HG02678 (cell line): Measurements from ENCODE around the gene LRFN5.
"Not testable (repeated sequence)": the region's sequence is repeated elsewhere in the genome, so short reads cannot be mapped to it uniquely, and the experiment has no call there.

Source experiments
- ATAC-seq: cut with Tn5 transposase; IDR thresholded peaks from one replicate; pipeline ENCODE4 v1.9.1; 2021; ENCODE audit warnings: mild to moderate bottlenecking, moderate library complexity; ENCODE audit not compliant: unreplicated experiment

Gene LRFN5

DNA sequence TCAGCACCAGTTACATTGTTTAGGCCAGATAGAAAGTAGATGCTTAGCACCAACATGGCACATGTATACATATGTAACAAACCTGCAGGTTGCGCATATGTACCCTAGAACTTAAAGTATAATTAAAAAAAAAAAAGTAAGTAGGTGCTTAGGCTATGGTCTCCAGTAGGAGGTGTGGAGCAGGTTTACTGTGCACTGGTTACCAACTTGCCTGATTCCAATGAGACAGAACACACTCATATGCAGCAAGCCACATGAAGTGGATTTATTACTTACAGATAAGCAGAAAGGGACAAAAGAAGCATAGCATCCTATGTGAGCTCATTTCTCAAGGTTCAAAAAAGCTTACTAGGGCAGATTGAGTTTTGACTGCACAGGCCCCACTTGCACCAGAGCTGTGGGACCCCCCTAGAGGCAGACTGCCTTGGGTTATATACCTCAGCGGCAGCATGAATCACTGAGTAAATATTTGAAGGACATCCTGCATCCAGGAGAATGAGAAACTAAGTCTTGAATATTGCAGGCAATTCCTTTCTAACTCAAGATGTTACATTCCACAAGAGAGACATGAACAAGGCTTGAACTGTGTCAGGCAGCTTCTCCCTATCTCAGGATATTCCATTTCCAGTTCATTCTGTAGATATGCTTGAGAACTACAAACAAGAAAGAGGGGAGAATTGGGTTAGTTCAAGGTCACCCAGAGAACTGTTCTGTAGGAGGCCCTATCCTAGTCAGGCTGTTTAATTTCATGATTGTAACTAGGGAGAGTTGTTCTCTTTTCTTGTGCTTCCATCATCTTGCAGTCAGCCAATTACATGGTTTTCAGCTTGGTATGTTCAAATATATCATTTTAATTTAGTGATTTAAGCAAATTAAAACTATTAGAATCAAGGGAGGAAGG, 30.1 kb downstream of the LRFN5 start:
- no peak for ATAC-seq

DNA sequence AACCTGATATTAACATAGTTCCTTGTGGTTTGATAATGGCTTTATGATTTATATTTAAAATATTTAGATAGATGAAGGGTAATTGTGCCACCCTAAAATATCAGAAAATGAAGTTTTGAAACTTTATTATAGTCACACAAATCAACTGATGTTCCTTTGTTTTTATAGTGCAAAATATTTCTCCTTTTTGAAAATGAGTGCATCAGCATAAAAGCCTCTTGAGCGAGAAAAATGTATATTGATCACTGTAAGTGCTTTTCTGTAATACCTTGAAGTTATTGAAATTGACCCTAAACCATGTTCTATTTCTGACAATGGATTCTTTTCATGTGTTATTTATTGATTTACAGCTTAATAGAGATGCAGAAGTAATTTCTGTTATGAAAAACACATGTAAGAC, 35.0 kb downstream of the LRFN5 start:
- ATAC-seq: no peak

DNA sequence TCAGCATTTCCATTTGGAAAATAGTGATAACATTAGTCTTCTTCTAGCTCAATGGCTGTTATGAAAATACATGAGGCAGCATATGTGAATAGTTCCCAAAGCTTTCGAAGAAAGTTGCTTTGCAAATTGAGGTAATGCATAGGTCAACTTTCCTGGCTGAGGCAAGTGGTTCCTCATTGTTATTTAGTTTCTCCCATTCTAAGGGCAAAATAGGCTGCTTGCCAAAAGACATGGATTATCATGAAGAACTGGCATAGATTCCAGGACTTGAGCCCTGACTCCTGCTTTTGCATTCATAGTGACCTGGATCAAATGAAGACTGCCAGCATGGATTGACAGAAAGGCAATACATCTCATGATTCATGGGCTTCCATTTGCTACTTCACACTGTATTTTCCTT, 35.7 kb downstream of the LRFN5 start:
- ATAC-seq: no peak

DNA sequence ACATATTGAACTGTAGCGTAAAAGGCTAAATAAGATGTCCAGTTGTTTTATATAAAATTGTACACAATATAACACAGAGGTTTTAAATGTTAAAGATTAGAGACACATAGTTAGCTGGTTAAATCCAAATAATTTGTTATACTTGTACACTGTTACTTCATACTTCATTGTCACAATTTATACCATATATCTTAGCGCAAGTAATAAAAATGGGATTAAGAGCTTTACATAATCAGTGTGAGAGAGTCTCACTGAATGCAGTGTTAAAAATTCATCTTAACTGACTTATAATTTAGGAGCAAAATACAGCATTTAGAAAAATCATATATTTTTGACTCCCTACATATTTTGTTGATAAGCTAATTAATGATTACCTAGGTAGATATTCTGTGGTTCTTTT, 36.1 kb downstream of the LRFN5 start:
- ATAC-seq: no peak

DNA sequence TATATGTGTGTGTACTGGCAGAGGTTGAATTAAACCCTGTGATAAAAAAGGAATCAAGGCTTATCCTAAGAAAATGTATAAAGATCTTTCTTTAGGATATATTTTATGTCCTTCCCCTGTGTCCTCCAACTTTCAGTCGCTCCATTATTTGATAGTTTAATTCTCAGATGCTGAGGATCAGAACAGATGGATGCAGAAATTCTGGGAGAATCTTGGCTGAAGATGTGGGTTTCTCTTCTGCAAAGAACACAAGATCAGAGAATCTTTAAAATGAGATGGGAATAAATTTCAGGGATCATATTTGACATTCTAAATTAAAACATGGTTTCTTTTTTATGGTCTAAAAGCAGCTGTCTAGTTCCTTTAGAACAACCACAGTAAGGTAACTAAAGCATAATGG, 37.9 kb downstream of the LRFN5 start:
- no peak for ATAC-seq

DNA sequence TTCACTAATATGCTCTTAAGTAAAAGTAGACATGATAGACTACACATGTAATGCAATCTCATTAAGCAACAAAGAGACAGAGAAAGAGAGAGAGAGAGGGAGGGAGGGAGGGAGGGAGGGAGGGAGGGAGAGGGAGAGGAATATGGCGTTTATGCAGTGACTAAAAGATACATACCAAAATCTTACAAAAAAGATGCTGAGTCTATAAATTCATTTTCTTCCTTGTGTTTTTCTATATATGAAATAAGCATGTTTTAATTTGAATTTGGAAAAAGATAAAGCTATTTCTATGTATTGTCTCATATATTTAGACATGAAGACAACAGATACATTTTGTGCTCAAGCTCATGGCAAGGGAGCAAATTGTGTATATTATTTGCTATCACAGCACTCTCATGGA, 44.1 kb downstream of the LRFN5 start:
- no peak for ATAC-seq

DNA sequence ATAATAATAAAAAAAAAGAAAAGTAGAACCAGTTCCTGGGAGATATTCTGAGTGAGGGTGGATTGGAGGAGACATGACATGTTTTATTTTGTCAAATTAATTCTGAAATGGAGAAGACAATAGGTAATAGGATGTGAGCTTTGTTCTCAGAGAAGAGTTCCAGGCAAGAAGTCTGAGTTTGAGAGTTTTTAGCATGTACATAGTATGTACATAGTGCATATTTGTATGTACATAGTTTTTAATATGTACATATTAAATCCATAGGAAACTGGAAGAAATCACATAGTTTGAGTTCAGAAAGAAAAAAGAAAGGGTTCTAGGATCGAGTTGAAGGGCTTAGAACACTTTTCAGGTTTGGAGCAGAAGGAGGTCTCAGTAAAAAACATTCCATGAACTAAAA, 47.5 kb downstream of the LRFN5 start:
- no peak for ATAC-seq

DNA sequence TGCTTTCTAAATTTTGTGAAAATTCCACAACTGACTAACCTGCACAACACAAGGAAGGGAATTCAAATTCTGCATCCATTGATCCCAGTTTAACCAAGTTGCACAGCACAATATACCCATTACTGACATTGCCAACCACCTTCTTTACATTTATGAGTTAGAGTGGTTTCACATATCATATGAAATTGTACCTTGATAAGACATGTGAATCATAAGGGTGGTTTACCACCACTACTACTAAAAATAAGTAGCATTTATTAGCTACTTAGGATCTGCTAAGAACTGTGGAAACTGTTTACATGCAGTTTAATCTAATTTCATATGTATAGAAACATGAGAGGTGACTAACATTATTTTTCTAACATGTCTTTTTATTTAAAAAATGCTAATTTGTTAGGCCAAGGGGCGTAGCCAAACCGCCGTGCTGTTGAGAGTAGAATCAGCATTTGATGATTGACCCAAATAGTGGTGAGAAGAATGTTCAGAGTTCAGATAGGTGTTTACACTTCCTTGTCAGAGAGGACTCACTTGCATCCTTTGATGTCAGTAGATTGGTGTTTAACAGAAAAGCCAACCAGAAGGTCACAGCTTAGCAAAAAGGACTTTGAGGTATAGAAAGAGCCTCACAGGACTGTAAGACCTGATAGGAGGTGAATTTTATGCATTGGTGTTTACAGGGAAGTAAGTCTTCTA, 56.2 kb downstream of the LRFN5 start:
- ATAC-seq: no peak

DNA sequence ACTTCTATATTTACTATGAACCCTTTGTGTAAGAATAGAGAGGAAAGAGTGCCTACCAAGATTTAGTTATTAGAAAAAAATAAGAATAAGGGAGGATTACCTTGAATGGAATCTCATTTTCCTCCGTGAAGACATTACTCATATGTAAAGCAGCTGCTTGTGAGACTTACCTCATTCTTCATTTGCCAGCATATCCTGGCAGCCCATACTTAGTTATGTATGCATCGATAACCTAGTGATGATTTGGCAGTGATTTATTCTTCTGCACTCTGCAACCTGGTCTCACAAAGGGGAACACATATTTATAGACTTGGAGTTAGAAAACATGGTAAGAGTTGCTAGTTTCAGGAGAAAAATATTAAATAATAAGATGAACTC, 56.8 kb downstream of the LRFN5 start:
- no peak for ATAC-seq

DNA sequence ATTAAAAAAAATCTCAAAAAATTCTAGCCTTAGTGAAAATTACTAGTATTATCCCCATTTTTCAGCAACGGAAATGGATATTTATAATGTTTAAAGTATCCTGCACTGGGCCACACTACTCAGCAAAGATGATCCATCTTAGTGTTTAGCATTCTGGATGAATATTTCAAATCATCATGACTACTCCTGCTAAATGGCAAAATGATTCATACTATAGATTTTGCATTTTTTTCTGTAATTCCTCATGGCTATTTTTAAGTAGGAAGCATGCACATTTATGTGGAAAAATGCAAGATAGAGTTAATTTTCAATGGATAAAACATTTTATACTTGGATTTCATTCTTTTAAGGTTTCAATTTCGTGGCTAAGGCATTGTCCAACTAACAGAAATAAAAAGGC, 59.6 kb downstream of the LRFN5 start:
- ATAC-seq: no peak

DNA sequence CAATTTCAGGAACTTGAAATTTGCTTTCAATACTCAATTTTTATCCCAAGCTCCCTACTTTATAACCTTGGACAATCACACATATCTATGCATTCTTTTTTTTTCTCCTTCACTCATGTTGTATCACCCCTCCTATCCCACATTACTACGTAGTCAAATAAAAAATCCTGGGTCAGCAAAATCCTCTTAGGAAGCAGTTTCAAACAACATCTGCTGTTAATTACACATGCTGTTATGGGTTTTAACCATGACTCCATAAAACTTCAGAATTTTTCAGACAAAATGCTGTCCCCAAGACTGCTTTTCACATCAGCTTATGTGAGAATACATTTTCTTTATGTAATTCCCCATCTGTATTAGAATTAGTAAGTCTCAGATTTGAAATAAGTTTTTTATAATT, 61.7 kb downstream of the LRFN5 start:
- no peak for ATAC-seq

DNA sequence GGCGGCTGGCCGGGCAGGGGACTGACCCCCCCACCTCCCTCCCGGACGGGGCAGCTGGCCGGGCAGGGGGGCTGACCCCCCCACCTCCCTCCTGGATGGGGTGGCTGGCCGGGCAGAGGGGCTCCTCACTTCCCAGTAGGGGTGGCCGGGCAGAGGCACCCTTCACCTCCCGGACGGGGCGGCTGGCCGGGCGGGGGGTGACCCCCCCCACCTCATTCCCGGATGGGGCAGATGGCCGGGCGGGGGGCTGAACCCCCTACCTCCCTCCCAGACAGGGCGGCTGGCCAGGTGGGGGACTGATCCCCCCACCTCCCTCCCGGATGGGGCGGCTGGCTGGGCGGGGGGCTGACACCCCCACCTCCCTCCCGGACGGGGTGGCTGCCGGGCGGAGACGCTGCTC, 66.9 kb downstream of the LRFN5 start:
- not testable (repeated sequence) for ATAC-seq

DNA sequence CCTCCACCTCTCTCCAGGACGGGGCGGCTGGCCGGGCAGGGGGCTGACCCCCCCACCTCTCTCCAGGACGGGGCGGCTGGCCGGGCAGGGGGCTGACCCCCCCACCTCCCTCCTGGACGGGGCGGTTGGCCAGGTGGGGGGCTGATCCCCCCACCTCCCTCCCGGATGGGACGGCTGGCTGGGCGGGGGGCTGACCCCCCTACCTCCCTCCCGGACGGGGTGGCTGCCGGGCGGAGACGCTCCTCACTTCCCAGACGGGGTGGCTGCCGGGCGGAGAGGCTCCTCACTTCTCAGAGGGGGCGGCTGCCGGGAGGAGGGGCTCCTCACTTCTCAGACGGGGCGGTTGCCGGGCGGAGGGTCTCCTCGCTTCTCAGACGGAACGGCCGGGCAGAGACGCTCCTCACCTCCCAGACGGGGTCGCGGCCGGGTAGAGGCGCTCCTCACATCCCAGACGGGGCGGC, 67.9 kb downstream of the LRFN5 start:
- ATAC-seq: not testable (repeated sequence)

DNA sequence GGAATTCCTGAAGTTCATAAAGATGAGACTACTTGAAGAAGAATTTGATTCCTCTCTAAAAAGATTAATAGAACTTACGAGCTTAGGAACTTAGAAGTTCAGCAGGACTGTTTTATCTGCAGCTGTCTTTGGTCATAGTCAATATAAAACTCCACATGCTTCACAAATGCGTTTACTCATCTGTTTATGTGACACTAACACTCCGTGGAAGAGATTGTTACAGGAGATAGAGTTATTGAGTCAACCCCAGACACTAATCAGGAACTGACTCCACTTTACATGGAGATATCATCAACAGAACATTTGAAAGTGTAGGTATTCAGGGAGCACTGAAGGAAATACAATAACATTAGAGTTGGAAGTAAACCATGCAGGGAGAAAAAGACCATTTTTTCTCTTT, 92.8 kb downstream of the LRFN5 start:
- no peak for ATAC-seq

DNA sequence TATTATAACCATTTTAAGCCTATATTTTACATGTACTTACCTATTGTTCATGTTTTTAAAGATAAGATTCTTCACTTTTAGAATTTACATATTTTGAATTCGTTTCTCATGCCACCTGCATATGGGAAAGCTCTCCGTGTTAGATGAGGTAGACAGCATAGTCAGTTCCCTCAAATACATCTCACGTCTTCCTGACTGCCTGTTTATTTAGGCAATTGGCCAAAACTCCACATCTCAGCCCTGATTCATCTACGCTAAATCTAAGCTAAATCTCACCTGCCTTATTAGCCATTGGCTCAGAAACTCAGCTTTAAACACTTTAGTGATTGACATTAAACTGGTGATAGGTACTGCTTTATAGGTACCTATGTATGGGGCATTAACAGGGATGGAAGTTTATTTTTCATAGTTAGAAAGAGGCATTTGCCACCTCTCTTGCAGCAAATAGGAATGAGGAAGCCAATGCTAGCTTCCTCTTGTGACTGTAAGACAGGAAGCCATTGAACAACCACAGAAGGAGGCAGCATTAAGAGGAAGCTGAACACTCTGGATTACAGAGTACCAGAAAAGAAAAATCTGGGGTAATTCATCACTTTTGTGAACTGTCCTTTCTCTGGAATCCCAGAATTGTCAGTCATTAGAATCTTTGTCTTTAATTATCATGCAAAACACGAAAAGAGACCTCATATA, 111.9 kb downstream of the LRFN5 start:
- no peak for ATAC-seq

DNA sequence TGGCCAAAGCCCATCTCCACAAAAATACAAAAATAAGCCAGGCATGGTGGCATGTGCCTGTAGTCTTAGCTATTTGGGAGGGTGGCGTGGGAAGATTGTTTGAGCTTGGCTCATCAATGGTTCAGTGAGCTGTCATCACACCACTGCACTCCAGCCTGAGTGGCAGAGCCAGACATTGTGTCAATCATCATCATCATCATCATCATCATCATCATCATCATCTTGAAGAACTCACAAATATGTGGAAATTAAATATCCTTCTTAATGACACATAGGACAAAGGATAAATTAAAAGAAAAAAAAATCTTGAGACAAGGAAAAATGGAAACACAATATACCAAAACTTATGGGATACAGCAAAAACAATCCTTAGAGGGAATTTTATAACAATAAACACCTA, 132.5 kb downstream of the LRFN5 start:
- no peak for ATAC-seq

DNA sequence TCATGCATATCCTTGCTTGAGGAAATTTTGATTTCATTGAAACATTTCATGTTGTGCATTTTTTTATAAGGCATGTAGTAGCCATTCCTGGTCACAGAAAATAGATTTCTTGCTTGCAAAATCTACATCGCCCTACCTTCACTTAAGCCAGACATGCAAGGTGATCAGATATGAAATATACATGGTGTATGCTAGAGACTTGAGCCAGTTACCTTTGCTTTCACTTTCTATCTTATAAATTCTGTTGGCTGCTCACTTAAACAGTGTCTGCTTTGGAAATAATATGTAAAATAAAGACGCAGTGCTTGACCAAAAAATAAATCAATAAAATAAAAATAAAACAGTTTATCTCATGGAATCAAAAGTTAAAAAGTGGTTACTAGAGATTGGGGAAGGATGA, 136.5 kb downstream of the LRFN5 start:
- ATAC-seq: no peak

DNA sequence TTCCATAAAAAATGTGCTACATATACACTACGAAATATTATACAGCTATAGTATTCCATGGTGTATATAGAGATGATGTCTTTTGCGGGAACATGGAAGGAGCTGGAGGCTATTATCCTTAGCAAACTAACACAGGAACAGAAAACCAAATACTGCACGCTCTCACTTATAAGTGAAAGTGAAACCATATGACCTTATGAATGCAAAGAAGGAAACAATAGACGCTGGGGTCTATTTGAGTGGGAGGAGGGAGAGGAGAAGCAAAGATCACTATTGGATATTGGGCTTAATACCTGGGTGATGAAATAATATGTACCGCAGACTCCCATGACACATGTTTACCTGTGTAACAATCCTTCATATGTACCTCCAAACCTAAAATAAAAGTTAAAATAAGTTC, 142.8 kb downstream of the LRFN5 start:
- peak; percentile 96 for ATAC-seq

DNA sequence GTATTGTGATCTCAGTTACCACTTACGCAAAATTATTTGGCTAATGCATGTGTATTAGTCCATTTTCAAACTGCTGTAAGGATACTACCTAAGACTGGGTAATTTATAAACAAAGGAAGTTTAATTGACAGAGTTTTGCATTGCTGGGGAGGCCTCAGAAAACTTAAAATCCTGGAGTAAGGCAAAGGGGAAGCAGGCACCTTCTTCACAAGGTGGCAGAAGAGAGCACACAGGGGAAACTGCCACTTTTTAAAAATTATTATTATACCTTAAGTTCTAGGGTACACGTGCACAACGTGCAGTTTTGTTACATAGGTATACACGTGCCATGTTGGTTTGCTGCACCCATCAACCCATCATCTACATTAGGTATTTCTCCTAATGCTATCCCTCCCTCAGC, 143.9 kb downstream of the LRFN5 start:
- ATAC-seq: not testable (repeated sequence)

DNA sequence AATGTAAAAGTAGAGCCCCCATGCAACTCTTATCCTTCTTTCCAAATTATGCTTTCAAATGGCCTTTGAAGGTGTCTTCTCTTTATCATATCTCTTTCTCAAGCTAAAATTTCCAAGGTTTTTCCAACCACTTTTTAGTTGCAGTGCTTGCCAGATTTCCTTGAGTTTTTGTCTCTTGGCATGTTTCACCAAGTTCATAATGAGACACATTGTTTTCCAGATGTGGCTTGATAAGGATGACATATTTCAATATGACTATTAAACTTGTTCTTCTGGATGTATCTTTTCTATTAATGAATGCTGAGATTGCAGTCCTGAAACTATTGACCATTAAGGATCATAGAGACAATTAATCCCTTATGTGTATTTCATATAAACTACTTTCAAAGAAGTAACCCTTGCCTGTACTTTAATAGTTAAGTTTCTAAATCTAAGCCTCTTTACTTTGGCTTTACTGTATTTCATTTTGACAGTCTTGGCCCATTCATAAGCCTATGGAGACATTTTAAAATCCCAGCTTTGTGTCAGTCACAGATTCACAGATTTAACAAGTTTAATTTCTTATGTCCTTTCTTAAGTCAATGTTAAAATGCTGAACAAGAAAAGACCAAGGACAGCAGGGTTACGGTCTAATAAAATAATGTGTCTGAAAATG, 151.5 kb downstream of the LRFN5 start:
- no peak for ATAC-seq

DNA sequence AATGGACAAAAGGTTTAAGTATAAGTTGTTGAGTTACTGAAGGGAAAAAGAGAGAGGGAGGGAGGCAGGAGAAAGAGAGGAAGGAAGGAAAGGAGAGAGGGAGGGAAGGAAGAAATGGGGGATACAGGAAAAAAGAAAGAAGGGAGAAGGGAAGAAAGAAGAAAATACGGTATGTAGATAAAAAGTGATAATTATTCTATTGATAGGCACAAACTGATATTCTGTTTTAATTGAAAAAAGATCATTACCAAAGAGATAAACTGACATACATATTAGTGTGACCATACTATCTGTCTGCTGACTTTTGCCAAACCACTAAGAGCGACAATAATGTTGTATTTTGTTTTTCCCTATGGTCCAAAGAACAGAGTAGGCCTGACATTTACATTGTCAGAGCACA, 154.5 kb downstream of the LRFN5 start:
- no peak for ATAC-seq
